HG02981 (cell line): Measurements from ENCODE around the gene KSR2.
"Not testable (repeated sequence)": the region's sequence is repeated elsewhere in the genome, so short reads cannot be mapped to it uniquely, and the experiment has no call there.

ENCODE experiments used
- ATAC-seq: cut with Tn5 transposase; IDR thresholded peaks from one replicate; pipeline ENCODE4 v1.9.1; 2021; ENCODE audit warnings: mild to moderate bottlenecking, moderate library complexity; ENCODE audit not compliant: unreplicated experiment

Gene KSR2

GRCh38 chr12:117860787-117861290 is 108.0 kb downstream of the KSR2 start:
- not testable (repeated sequence) for ATAC-seq

DNA sequence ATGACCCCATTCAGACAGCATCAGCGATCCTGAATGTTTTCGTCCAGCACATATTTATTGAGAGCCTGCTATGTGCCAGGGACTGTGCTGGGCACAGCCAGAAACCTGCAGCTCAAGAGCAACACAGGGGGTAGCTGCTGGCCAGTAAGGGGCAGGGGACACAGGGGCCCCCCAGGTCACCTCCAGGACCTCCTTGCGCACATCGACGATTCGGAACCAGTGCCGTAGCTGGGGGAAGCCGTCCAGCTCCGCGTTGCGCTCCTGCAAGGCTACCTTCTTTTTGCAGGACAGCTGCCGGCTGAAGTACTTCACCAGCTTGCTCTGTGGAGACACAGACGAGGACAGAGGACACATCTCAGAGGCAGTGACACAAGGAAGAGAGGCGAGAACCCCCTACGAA is 108.7 kb downstream of the KSR2 start:
- ATAC-seq = no peak

GRCh38 chr12:117857632-117858612 is 110.9 kb downstream of the KSR2 start:
- peak; percentile 56 for ATAC-seq

DNA sequence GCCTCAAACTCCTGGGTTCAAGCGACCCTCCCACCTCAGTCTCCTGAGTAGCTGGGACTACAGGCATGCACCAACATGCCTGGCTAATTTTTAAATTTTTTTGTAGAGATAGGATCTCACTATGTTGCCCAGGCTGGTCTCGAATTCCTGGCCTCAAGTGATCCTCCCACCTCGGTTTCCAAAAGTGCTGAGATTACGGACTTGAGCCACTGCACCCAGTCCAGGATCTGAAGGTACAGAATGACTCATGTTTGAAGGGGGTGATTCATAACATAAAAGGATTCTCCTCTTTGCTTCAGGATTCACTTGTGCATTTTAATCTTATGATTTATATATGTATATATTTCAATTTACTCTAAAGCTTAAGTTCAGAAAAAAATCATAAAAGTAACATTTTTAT is 111.7 kb downstream of the KSR2 start:
- ATAC-seq = not testable (repeated sequence)

GRCh38 chr12:117855165-117855564 is 113.6 kb downstream of the KSR2 start:
- no peak for ATAC-seq

GRCh38 chr12:117854339-117855012 is 114.3 kb downstream of the KSR2 start:
- peak; percentile 48 for ATAC-seq

DNA sequence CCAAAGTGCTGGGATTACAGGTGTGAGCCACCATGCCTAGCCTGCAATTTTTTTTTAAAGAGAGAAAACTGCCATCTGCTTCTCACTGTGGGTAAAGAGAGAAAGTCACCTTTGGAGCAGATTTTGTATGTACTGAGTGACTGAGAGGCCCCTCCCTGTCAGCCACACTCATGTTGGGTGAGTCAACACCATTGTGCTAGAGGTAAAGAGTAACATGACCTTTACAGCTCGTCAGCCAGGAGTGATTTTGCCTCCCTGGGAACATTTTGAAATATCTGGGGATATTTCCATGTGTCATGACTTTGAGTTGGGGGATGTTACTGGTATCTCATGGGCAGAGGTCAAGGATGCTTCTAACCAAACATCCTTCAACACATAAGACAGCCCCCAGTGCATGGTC is 115.2 kb downstream of the KSR2 start:
- no peak for ATAC-seq

DNA sequence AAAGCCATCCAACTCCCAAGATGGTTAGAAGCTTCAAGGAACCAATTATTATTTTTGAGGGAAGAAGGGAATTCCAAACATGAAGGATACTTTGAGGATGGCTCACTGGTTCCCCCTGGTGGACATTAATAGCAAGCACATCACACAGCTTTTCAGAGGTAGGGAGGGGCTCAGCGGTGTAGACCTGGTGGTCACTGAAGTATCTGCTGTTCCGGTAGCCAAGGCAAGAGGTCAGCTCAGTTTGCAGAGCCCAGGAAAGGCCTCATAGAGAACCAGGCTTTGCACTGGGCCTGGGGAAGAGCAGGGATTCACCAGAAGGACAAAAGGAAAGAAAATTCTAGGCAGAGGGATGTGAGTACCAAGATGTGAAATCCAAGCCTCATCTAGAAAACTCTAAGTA is 118.7 kb downstream of the KSR2 start:
- ATAC-seq = peak; percentile 59

DNA sequence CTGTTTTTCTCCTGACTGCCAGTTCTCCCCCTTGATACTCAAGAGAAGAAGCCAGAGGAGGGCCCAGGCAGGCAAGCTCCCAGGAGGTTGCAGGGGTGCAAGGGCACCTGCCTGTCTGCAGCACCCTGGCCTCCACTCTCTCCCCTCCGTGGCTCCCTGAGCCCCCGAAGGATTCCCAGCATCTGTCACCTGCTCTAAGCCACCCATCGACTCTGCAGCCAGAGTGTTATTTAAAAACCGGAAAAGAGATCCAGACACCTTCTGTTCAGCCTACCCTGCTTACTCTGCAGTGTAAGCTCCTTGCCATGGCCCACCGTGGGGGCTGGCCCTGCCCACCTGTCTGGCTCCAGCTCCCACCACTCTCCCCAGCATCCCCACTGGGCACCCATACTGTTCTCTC is 121.4 kb downstream of the KSR2 start:
- no peak for ATAC-seq

DNA sequence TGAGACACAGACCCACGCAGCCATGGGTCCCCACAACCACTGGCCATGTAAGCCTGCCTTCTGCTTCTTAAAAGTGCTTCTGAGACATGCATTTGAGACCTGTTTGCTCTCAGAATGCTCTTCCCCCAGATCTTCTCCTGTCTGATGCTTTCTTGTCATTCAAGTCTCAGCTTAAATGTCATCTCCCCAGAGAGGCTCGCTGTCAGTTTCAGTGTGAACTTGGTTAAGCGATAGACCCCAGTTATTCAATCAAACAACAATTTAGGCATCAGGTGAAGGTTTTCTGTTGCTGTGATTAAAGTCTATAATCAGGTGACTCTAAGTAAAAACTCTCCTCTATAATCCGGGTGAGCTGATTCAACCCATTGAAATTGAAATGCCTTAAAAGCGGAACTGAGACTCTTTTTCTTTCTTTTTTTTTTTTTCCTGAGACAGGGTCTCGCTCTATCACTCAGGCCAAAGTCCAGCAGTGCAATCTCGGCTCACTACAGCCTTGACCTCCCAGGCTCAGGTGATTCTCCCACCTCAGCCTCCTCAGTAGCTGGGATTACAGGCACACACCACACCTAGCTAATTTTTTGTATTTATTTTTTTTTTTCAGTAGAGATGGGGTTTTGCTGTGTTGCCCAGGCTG is 123.4 kb downstream of the KSR2 start:
- no peak for ATAC-seq

DNA sequence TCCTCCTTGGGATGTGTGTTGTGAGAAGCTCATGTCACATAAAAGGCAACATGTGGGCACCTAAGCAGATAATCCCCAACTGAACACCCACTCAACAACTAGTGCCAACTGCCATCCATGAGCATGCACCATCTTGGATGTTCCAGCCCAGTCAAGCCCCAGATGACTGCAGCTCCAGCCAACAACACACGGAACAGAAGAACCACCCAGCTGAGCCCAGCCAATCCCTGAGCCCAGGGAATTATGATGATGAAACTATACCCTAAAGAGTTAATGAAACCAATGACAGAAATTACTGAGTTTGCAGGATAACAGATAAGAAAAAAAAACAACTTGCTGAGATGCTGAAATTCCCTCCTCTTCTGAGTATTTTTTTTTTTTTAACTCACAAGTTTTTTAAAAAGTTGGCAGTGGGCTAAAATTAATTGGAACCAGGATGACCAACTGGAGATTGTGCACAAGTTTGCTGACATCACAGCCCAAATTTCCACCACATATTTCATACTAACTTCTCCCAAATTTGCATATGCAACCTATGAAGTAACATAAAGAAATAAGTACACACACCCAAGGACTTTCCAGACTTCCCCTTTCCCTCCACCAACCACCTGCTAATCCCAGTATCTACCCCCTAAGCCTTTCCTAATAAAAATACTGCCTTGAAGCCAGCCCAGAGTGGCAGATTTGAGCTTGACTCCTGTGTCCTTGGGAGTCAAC is 124.5 kb downstream of the KSR2 start:
- ATAC-seq = no peak

DNA sequence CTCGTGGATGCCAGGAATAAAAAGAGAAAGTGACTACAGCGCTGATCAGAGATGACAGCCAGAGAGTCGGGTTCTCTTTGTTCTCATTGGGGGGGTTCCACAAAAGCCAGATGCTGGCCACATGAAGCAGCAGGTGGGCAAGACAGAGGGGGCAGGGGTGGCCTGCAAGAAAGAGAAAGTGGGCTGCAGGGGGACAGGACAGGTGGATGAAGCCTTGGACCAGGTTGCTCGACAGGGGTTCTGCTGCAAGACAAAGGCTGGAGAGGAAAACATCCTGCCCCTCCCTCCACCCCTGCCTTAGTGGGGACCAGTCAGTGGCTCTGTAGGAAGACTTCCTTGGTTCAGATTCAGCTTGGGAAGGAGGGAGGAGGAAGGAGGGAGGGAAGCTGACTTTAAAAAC is 126.2 kb downstream of the KSR2 start:
- ATAC-seq = no peak

DNA sequence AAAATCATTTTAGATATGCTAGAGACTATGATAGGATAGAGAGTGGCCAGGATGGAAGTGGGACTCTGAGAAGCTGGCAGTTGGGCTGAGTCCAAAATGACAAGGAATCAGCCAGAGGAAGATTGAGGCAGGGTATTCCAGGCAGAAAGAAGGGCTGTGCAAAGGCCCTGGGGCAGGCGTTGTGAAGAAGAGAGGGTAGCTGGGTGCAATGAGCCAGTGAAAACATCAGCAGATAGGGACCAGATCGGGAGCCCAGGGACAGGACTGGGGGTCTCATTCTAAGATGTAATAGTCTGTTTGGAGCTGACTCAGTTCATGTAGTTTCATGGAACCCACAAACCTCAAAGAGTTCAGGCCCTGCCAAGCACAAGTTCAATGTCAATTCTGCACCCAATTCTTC is 126.6 kb downstream of the KSR2 start:
- ATAC-seq = no peak

GRCh38 chr12:117837737-117838050 is 131.1 kb downstream of the KSR2 start:
- no peak for ATAC-seq

DNA sequence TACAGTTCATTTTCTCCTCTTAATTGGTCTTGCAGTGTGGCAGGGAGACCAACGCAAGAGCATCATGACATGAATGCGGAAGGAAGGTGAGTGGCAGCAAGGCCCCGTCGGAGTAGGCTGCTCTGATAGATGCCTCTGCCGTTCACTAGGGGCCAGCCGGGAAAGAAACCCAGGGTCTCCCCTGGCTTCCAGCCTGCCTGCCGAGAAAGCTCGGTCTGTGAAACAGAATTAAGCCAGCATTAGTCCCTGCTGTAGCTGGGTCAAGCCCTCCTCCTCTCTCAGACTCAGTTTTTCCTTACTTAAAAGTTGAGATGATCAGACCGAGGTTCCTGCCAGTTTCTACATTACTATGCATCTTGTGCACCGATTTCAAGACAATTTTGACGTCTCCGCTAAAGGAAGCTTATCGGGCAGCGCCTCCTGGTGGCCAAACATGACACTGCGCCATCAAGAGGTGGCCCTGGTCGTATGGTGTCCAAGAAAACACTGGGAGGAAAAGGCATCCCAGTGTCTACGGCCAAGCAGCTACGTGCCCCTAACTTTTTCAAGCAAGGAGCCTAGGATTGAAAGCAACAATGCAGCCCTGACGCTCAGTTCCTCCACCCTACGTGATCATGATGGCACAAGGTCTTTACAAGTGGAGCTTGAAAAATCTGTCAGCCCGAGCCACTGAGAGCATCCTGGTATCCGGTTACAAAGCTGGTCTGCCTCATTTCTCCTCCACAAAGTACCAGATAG is 131.6 kb downstream of the KSR2 start:
- peak; percentile 73 for ATAC-seq

DNA sequence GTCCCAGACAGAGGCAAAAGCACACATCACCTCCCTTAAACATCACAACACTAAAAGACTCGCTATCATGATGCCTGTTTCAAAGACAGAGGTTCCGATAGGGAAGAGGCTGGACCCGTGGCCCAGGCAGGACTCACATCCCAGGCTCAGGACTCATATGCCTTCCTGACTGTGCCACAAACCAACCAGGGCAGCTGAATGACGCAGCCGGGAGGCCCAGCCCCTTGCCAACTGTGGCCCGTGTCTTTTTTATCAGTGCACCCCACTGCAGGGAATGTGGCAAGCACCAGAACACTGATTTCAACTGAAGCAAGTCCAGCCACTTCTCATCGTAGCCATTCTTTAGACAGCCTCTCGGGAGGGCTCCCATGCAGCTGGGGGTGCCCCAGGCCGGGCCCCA is 132.3 kb downstream of the KSR2 start:
- no peak for ATAC-seq

DNA sequence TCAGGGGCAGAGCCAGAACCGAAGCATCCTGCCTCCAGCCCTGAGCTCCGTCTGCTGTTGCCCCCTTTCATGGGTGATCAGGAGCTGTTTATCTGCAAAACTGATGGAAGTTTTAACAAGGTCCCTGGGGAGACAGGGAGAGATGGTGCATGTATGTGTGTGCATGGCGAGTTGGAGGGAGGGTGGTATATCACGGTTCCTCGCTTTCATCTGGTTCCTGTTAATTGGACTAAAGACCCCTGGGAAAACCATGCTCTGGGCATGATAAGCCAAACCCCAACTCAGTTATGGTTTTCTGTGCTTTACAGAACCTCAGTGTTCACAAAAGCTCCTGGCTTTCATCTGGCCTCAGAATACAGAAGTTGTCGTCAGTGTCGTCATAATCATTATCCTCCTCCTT is 133.6 kb downstream of the KSR2 start:
- ATAC-seq = no peak

- no peak for ATAC-seq
These were observed 136.0 kb downstream of the KSR2 start for GRCh38 chr12:117832459-117833457.

GRCh38 chr12:117830471-117830870 is 138.3 kb downstream of the KSR2 start:
- ATAC-seq = no peak
